ENCODE measurements around the gene DUSP22. TPM values are rescaled to one million over a fixed set of nuclear protein-coding genes. Genes with fewer than 3 reads are reported as not detected.

DUSP22 gene
- total RNA-seq, 1 experiment from 2014 or later, result 18.6 TPM

GRCh38 chr6:338815-339262 is 46.6 kb downstream of the DUSP22 start:
- Mint-ChIP-seq H3K27me3 (ENCODE audit: insufficient read depth, unreplicated experiment) (no peaks in the 10 kb centered on the region), H3K9me3 (ENCODE audit: unreplicated experiment) (no peaks in the 10 kb centered on the region), H3K27ac (ENCODE audit: unreplicated experiment) (no peak overlapping the region), H3K4me1 (ENCODE audit: low read depth, unreplicated experiment) (peaks cover 6% of the 10 kb centered on the region), H3K36me3 (ENCODE audit: insufficient read depth, unreplicated experiment) (no peaks in the 10 kb centered on the region), H3K4me3 (ENCODE audit: unreplicated experiment) (no peak overlapping the region)
- H3K4me1 ChIP-seq, result peaks cover 4% of the 10 kb centered on the region; the same call in 1 of the 2 replicates
- ChIA-PET POLR2A (no interaction called here), CTCF (no interaction called here)
- no peak overlapping the region for H3K4me3 ChIP-seq (ENCODE audit: low read depth, low read length)
- H3K27me3 ChIP-seq (replicated peaks; ENCODE audit: control insufficient read depth, insufficient read depth, low read length), result no peaks in the 10 kb centered on the region
- no peaks in the 10 kb centered on the region for H3K36me3 ChIP-seq (ENCODE audit: control insufficient read depth, insufficient read depth, low read length)
- DNase-seq, result no peak
- no peak for TF ChIP-seq CTCF (IDR thresholded peaks at IDR 0.05; ENCODE audit: insufficient read depth in 1 of 2, low read depth in 1 of 2, low read length in 1 of 2, severe bottlenecking in 1 of 2, unreplicated experiment in 1 of 2)
- intact Hi-C loops (cut with micrococcal nuclease; ENCODE audit: unreplicated experiment), result no loop called here
- no TSS peak for BruUV-seq (replicated peaks)
- H3K9me3 ChIP-seq, result no peaks in the 10 kb centered on the region

GRCh38 chr6:339480-339879 is 47.2 kb downstream of the DUSP22 start:
- no peak overlapping the region for H3K4me3 ChIP-seq (ENCODE audit: low read depth, low read length)
- peaks cover 4% of the 10 kb centered on the region; the same call in 1 of the 2 replicates for H3K4me1 ChIP-seq
- H3K36me3 ChIP-seq (ENCODE audit: control insufficient read depth, insufficient read depth, low read length), result no peaks in the 10 kb centered on the region
- H3K9me3 ChIP-seq, result no peaks in the 10 kb centered on the region
- H3K9me3 Mint-ChIP-seq (ENCODE audit: unreplicated experiment), result no peaks in the 10 kb centered on the region
- ChIA-PET CTCF (no interaction called here), POLR2A (no interaction called here)
- intact Hi-C loops (cut with micrococcal nuclease; ENCODE audit: unreplicated experiment), result no loop called here
- H3K27me3 Mint-ChIP-seq (ENCODE audit: insufficient read depth, unreplicated experiment), result no peaks in the 10 kb centered on the region
- BruUV-seq (replicated peaks), result no TSS peak
- no peak overlapping the region for H3K4me3 Mint-ChIP-seq (ENCODE audit: unreplicated experiment)
- H3K4me1 Mint-ChIP-seq (ENCODE audit: low read depth, unreplicated experiment), result peaks cover 6% of the 10 kb centered on the region
- TF ChIP-seq CTCF (IDR thresholded peaks at IDR 0.05; ENCODE audit: insufficient read depth in 1 of 2, low read depth in 1 of 2, low read length in 1 of 2, severe bottlenecking in 1 of 2, unreplicated experiment in 1 of 2), result no peak
- no peak for DNase-seq
- no peak overlapping the region for H3K27ac Mint-ChIP-seq (ENCODE audit: unreplicated experiment)
- no peaks in the 10 kb centered on the region for H3K27me3 ChIP-seq (replicated peaks; ENCODE audit: control insufficient read depth, insufficient read depth, low read length)
- H3K36me3 Mint-ChIP-seq (ENCODE audit: insufficient read depth, unreplicated experiment), result no peaks in the 10 kb centered on the region

- no TSS peak for BruUV-seq (replicated peaks)
- no peak overlapping the region for H3K4me3 Mint-ChIP-seq (ENCODE audit: unreplicated experiment)
- H3K27ac Mint-ChIP-seq (ENCODE audit: unreplicated experiment), result no peak overlapping the region
These were observed 48.1 kb downstream of the DUSP22 start for GRCh38 chr6:340186-340955.

More at GRCh38 chr6:340186-340955, 48.1 kb downstream of the DUSP22 start:
- TF ChIP-seq CTCF (IDR thresholded peaks at IDR 0.05; ENCODE audit: insufficient read depth in 1 of 2, low read depth in 1 of 2, low read length in 1 of 2, severe bottlenecking in 1 of 2, unreplicated experiment in 1 of 2), result no peak
- no peak for DNase-seq
- Histone ChIP-seq H3K4me3 (ENCODE audit: low read depth, low read length) (no peak overlapping the region), H3K36me3 (ENCODE audit: control insufficient read depth, insufficient read depth, low read length) (no peaks in the 10 kb centered on the region), H3K4me1 (peaks cover 4% of the 10 kb centered on the region; the same call in 1 of the 2 replicates), H3K27me3 (replicated peaks; ENCODE audit: control insufficient read depth, insufficient read depth, low read length) (no peaks in the 10 kb centered on the region), H3K9me3 (no peaks in the 10 kb centered on the region)
- ChIA-PET CTCF (no interaction called here), POLR2A (no interaction called here)
- intact Hi-C loops (cut with micrococcal nuclease; ENCODE audit: unreplicated experiment), result no loop called here
- Mint-ChIP-seq H3K36me3 (ENCODE audit: insufficient read depth, unreplicated experiment) (no peaks in the 10 kb centered on the region), H3K4me1 (ENCODE audit: low read depth, unreplicated experiment) (peaks cover 6% of the 10 kb centered on the region), H3K27me3 (ENCODE audit: insufficient read depth, unreplicated experiment) (no peaks in the 10 kb centered on the region), H3K9me3 (ENCODE audit: unreplicated experiment) (no peaks in the 10 kb centered on the region)
